HCT116 (cell line): ENCODE data around the gene SLC9A2. TPM values are rescaled to one million over a fixed set of nuclear protein-coding genes. Genes with fewer than 3 reads are reported as not detected.

ENCODE experiments used
- ATAC-seq: fragments of 200-7000 bp; cut with Tn5 transposase; 2 replicates; pipeline ENCODE4 v1.9.1; 2020; ENCODE audit warnings: mild to moderate bottlenecking, moderate library complexity
- BruUV-seq: library from RNA; stranded (reverse); fragments of 400-500 nt; replicated peaks from 2 replicates; lab custom pipeline; 2021; lab: Mats Ljungman, UMichigan
- CTCF ChIA-PET: fragments of 300-600 bp; sonication (Branson Sonifier 250); formaldehyde crosslinking; loops from one replicate; lab custom pipeline; 2021; ENCODE audit warnings: antibody characterized with exemption; lab: Charles Lee
- POLR2A ChIA-PET: fragments of 300-600, 350-600 bp; sonication (Branson Sonifier 250); formaldehyde crosslinking; loops from one replicate; lab custom pipeline; 2021; ENCODE audit warnings: antibody characterized with exemption; lab: Charles Lee
- RAD21 ChIA-PET, 2 experiments: fragments of 300-600 bp; sonication (Branson Sonifier 250); formaldehyde crosslinking; loops; one replicate each; lab custom pipeline; 2023; ENCODE audit warnings: low total read pairs in 2 of 2; ENCODE audit not compliant: uncharacterized antibody in 2 of 2, unreplicated experiment in 2 of 2, low non-redundant PET in 1 of 2; lab: Charles Lee
- DNase-seq: peaks from one replicate; pipeline ENCODE4 v3.0.0-alpha.2; 2010; ENCODE audit warnings: low read depth, low spot score
- H2AFZ ChIP-seq: fragments of 200-600 bp; shearing (Covaris generic), sonication (generic); 2 replicates; pipeline ENCODE4 v1.6.1; 2017; ENCODE audit warnings: low read depth, mixed run types, mixed read lengths, antibody characterized with exemption, low read length; ENCODE audit not compliant: poor library complexity, severe bottlenecking
- H3K27ac ChIP-seq: 2 replicates; pipeline ENCODE4 v1.5.1; 2012; ENCODE audit warnings: low read depth, low read length
- H3K27me3 ChIP-seq: fragments of 200-600 bp; sonication (generic); 2 replicates; pipeline ENCODE4 v1.6.1; 2016; ENCODE audit warnings: mixed run types, low read length, mixed read lengths; ENCODE audit not compliant: insufficient read depth
- H3K36me3 ChIP-seq, 2 experiments: fragments of 200-500 bp in 1 of 2; fragments of 200-600 bp in 1 of 2; sonication (Bioruptor generic) in 1 of 2; sonication (generic) in 1 of 2; 2 replicates each; pipeline versions ENCODE4 v1.5.1 to v1.6.1; 2014 to 2016; ENCODE audit warnings: low read length in 2 of 2, inconsistent platforms in 1 of 2, mixed read lengths in 1 of 2, mixed run types in 1 of 2; ENCODE audit not compliant: insufficient read depth in 2 of 2, control insufficient read depth in 1 of 2
- H3K4me1 ChIP-seq, 2 experiments: fragments of 200-600 bp in 1 of 2; sonication (generic) in 1 of 2; 2 replicates each; pipeline versions ENCODE4 v1.5.1 to v1.6.1; 2012 to 2017; ENCODE audit warnings: low read length in 2 of 2, inconsistent platforms in 1 of 2, mild to moderate bottlenecking in 1 of 2, mixed read lengths in 1 of 2, mixed run types in 1 of 2, moderate library complexity in 1 of 2; ENCODE audit not compliant: insufficient read depth in 2 of 2, control insufficient read depth in 1 of 2
- H3K4me2 ChIP-seq: fragments of 200-600 bp; sonication (generic); 2 replicates; pipeline ENCODE4 v1.6.1; 2017; ENCODE audit warnings: mixed run types, low read length, mixed read lengths
- H3K4me3 ChIP-seq, 2 experiments: fragments of 200-600 bp in 1 of 2; sonication (generic) in 1 of 2; replicated peaks in 1 of 2; 2 replicates each; pipeline ENCODE4 v1.5.1; 2011 to 2016; ENCODE audit warnings: low read length in 2 of 2, control low read depth in 1 of 2, low read depth in 1 of 2, mild to moderate bottlenecking in 1 of 2, mixed read lengths in 1 of 2, mixed run types in 1 of 2
- H3K79me2 ChIP-seq: fragments of 200-600 bp; sonication (generic); 2 replicates; pipeline ENCODE4 v1.6.1; 2017; ENCODE audit warnings: mild to moderate bottlenecking, mixed run types, low read length, moderate library complexity, mixed read lengths; ENCODE audit not compliant: insufficient read depth
- H3K9ac ChIP-seq: fragments of 200-600 bp; sonication (generic); 2 replicates; pipeline ENCODE4 v1.6.1; 2016; ENCODE audit warnings: low read length, mixed read lengths
- H3K9me2 ChIP-seq: fragments of 200-600 bp; sonication (generic), shearing (Covaris generic); 2 replicates; pipeline ENCODE4 v1.6.1; 2017; ENCODE audit warnings: mixed run types, mild to moderate bottlenecking, moderate library complexity; ENCODE audit not compliant: insufficient read depth
- H3K9me3 ChIP-seq, 2 experiments: fragments of 200-500 bp in 1 of 2; fragments of 200-600 bp in 1 of 2; sonication (Bioruptor generic) in 1 of 2; sonication (generic) in 1 of 2; 2 replicates each; pipeline ENCODE4 v1.6.1; 2014 to 2017; ENCODE audit warnings: low read length in 2 of 2, mixed read lengths in 2 of 2, inconsistent platforms in 1 of 2, low read depth in 1 of 2, mild to moderate bottlenecking in 1 of 2, mixed run types in 1 of 2, moderate library complexity in 1 of 2; ENCODE audit not compliant: control insufficient read depth in 1 of 2, insufficient read depth in 1 of 2
- H4K20me1 ChIP-seq: fragments of 200-600 bp; sonication (generic), shearing (Covaris generic); 2 replicates; pipeline ENCODE4 v1.6.1; 2017; ENCODE audit warnings: mixed run types, mild to moderate bottlenecking, moderate library complexity; ENCODE audit not compliant: insufficient read depth
- CBX3 ChIP-seq: IDR thresholded peaks from 2 replicates; pipeline ENCODE4 v1.6.1; 2012; ENCODE audit warnings: low read depth
- CEBPB ChIP-seq: IDR thresholded peaks from 2 replicates; pipeline ENCODE4 v1.6.1; 2012; ENCODE audit warnings: low read depth
- CTCF ChIP-seq, 3 experiments: fragments of 200-600 bp in 1 of 3; sonication (generic) in 1 of 3; IDR thresholded peaks in 2 of 3; conservative IDR thresholded peaks in 1 of 3; 2 replicates each; pipeline ENCODE4 v1.5.1; 2012 to 2017; ENCODE audit warnings: low read depth in 2 of 3, low read length in 2 of 3, antibody characterized with exemption in 1 of 3, borderline replicate concordance in 1 of 3, control low read depth in 1 of 3, mild to moderate bottlenecking in 1 of 3, mixed read lengths in 1 of 3, mixed run types in 1 of 3, moderate library complexity in 1 of 3; ENCODE audit not compliant: insufficient read depth in 1 of 3
- EGR1 ChIP-seq: IDR thresholded peaks from 2 replicates; pipeline ENCODE4 v1.6.1; 2012; ENCODE audit warnings: low read depth
- ELF1 ChIP-seq: IDR thresholded peaks from 2 replicates; pipeline ENCODE4 v1.6.1; 2012; ENCODE audit warnings: low read depth, borderline replicate concordance
- EZH2 ChIP-seq: fragments of 200-600 bp; sonication (generic); IDR thresholded peaks from 2 replicates; pipeline ENCODE4 v1.6.1; 2017; ENCODE audit warnings: antibody characterized with exemption, mixed run types
- EZH2phosphoT487 ChIP-seq: fragments of 200-600 bp; IDR thresholded peaks from 2 replicates; pipeline ENCODE4 v1.6.1; 2018; ENCODE audit warnings: antibody characterized with exemption, borderline replicate concordance
- FOSL1 ChIP-seq: IDR thresholded peaks from 2 replicates; pipeline ENCODE4 v1.6.1; 2012; ENCODE audit warnings: low read depth
- JUND ChIP-seq: IDR thresholded peaks from 2 replicates; pipeline ENCODE4 v1.6.1; 2012
- MAX ChIP-seq: IDR thresholded peaks from 2 replicates; pipeline ENCODE4 v1.6.1; 2012
- POLR2A ChIP-seq: IDR thresholded peaks from 2 replicates; pipeline ENCODE4 v1.7.0; 2011; ENCODE audit warnings: borderline replicate concordance; ENCODE audit not compliant: insufficient read depth, insufficient read length; ENCODE audit errors: extremely low read depth
- RAD21 ChIP-seq: IDR thresholded peaks from 2 replicates; pipeline ENCODE4 v1.6.1; 2012; ENCODE audit warnings: low read depth, mild to moderate bottlenecking
- REST ChIP-seq: IDR thresholded peaks from 2 replicates; pipeline ENCODE4 v1.6.1; 2012; ENCODE audit warnings: low read depth
- SIN3A ChIP-seq: IDR thresholded peaks from 2 replicates; pipeline ENCODE4 v1.6.1; 2012; ENCODE audit warnings: low read depth
- SP1 ChIP-seq: IDR thresholded peaks from 2 replicates; pipeline ENCODE4 v1.6.1; 2012; ENCODE audit warnings: low read depth
- SRF ChIP-seq: IDR thresholded peaks from 2 replicates; pipeline ENCODE4 v1.6.1; 2012; ENCODE audit warnings: low read depth
- YY1 ChIP-seq: IDR thresholded peaks from 2 replicates; pipeline ENCODE4 v1.6.1; 2011; ENCODE audit warnings: low read length, low read depth, moderate library complexity, mild to moderate bottlenecking; ENCODE audit not compliant: insufficient replicate concordance; ENCODE audit errors: extremely low read depth
- ZBTB33 ChIP-seq: IDR thresholded peaks from 2 replicates; pipeline ENCODE4 v1.6.1; 2011; ENCODE audit warnings: mild to moderate bottlenecking, low read length, moderate library complexity; ENCODE audit not compliant: insufficient replicate concordance; ENCODE audit errors: extremely low read depth
- ZNF274 ChIP-seq: fragments of 200-500 bp; sonication (Bioruptor generic); IDR thresholded peaks from 2 replicates; pipeline ENCODE4 v1.6.1; 2014; ENCODE audit warnings: mild to moderate bottlenecking, low read depth, low read length, inconsistent platforms
- intact Hi-C: fragments of 100-400 bp; cut with micrococcal nuclease; formaldehyde crosslinking; loops from 2 replicates; pipeline ENCODE4 v1.10.0; 2022
- total RNA-seq: library from RNA; stranded (reverse); gene quantifications from one replicate; pipeline ENCODE4 v1.2.1, GENCODE V29; 2021; ENCODE audit not compliant: unreplicated experiment

SLC9A2 gene
- total RNA-seq, 1 experiment from 2014 or later: 1.4 TPM

GRCh38 chr2:102588213-102588939 is 31.0 kb upstream of the SLC9A2 start:
- Histone ChIP-seq H3K79me2 (no peaks in the 10 kb centered on the region), H3K9ac (no peak overlapping the region), H3K27ac (no peak overlapping the region), H3K36me3 (no peaks in the 10 kb centered on the region), H3K27me3 (no peaks in the 10 kb centered on the region), H3K9me2 (no peaks in the 10 kb centered on the region), H3K4me3 (no peak overlapping the region), H3K4me2 (no peak overlapping the region), H3K9me3 (no peaks in the 10 kb centered on the region)
- no peak for ATAC-seq
- BruUV-seq: no TSS peak
- intact Hi-C loops: no loop called here
- ChIA-PET POLR2A (no interaction called here), CTCF (no interaction called here), RAD21 (no interaction called here)
- TF ChIP-seq RAD21 (no peak), MAX (no peak), SP1 (no peak), FOSL1 (no peak), CEBPB (no peak), EZH2 (no peak), EZH2phosphoT487 (no peak), REST (no peak), SIN3A (no peak), POLR2A (no peak), ZNF274 (no peak), ELF1 (no peak), SRF (no peak), YY1 (no peak), ZBTB33 (no peak), EGR1 (no peak), JUND (no peak), CBX3 (no peak), CTCF (IDR thresholded peaks at IDR 0.05 in 2 of 3, conservative IDR thresholded peaks at IDR 0.05 in 1 of 3; ENCODE audit: borderline replicate concordance in 1 of 3, insufficient read depth in 1 of 3, low read depth in 2 of 3, low read length in 2 of 3) (no peak)
- TF ChIP-seq, all 23 proteins: peak for 0
- no peaks in the 10 kb centered on the region for H4K20me1 ChIP-seq
- no peak overlapping the region for H2AFZ ChIP-seq
- no peak for DNase-seq
- H3K4me1 ChIP-seq: no peaks in the 10 kb centered on the region
